ENCODE data around the gene IL17RC.

Gene IL17RC

DNA sequence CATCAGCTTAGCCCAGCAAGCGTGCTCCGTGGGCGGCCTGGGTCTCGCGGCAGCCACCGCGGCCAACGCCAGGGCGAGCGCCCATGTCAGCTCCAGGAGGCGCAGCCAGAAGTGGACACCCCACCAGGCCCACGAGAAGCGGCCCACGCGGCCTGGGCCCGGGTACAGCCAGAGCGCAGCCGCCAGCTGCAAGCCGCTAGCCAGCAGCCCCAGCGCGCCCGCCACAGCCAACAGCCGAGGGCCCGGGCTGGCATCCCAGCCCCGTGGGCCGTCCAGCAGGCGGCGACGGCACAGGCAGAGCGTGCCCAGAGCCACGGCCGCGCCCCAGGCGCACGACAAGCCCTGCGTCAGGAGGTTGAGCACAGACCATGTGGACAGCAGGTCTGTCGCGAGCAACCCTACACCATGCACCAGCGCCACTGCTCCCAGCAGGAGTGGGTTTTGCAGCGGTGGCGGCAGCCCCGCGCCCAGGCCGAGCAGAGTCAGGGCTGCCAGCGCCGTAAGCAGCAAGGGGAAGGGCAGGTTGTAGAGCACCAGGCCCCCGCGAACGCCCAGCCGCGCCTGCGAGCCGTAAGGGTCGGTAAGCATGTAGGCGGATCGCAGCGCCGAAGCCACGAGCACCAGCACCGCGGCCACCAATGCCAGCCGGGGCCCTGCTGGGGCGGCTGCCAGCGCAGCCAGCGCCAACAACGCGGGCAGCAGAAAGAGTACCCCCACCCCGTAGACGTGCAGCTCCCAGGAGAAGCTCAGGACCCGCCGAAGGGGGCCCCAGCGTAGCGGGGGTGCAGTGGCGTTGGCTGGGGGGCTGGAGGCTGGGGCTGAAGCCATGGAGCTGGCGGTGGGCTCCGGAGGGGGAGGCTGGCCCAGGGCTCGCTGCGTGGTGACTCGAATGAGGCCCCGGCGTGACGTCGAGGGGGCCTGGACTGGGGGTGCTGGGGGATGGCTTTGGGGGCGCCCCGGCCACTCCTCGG, 30.4 kb downstream of the IL17RC start:
- no peaks in the 10 kb centered on the region for H3K36me3 ChIP-seq (replicated peaks; ENCODE audit: insufficient read depth, low read length)
- no peak overlapping the region for H3K9ac ChIP-seq (ENCODE audit: low read length)
- DNase-seq, result no peak
- H3K27ac ChIP-seq (ENCODE audit: low read length), result no peak overlapping the region
- no peak overlapping the region for H2AFZ ChIP-seq (ENCODE audit: low read length)
- no peaks in the 10 kb centered on the region for H3K79me2 ChIP-seq (ENCODE audit: low read length)
- H3K4me1 ChIP-seq (ENCODE audit: low read length), result 0 out of 2 replicates have a peak, but pooled peaks cover 5% of the 10 kb centered on the region
- no peaks in the 10 kb centered on the region for H4K20me1 ChIP-seq (ENCODE audit: insufficient read depth, low read length)
- H3K27me3 ChIP-seq (replicated peaks; ENCODE audit: insufficient read depth, low read length), result no peaks in the 10 kb centered on the region
- TF ChIP-seq, protein P1, sequence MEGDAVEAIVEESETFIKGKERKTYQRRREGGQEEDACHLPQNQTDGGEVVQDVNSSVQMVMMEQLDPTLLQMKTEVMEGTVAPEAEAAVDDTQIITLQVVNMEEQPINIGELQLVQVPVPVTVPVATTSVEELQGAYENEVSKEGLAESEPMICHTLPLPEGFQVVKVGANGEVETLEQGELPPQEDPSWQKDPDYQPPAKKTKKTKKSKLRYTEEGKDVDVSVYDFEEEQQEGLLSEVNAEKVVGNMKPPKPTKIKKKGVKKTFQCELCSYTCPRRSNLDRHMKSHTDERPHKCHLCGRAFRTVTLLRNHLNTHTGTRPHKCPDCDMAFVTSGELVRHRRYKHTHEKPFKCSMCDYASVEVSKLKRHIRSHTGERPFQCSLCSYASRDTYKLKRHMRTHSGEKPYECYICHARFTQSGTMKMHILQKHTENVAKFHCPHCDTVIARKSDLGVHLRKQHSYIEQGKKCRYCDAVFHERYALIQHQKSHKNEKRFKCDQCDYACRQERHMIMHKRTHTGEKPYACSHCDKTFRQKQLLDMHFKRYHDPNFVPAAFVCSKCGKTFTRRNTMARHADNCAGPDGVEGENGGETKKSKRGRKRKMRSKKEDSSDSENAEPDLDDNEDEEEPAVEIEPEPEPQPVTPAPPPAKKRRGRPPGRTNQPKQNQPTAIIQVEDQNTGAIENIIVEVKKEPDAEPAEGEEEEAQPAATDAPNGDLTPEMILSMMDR (IDR thresholded peaks at IDR 0.05; ENCODE audit: low read length), result no peak
- TF ChIP-seq EZH2phosphoT487 (IDR thresholded peaks at IDR 0.05; ENCODE audit: low read length) (no peak), EZH2 (optimal IDR thresholded peaks at IDR 0.05; ENCODE audit: low read depth, low read length) (no peak)
- H3K9me3 ChIP-seq (replicated peaks; ENCODE audit: insufficient read depth, low read length), result no peaks in the 10 kb centered on the region
- H3K4me3 ChIP-seq (ENCODE audit: low read length), result no peak overlapping the region
- no peaks in the 10 kb centered on the region for H3F3A ChIP-seq (ENCODE audit: insufficient read depth, low read length)
- H3K4me2 ChIP-seq (ENCODE audit: low read depth, low read length), result no peak overlapping the region
- H3K9me2 ChIP-seq (replicated peaks; ENCODE audit: insufficient read depth, low read length), result no peaks in the 10 kb centered on the region

DNA sequence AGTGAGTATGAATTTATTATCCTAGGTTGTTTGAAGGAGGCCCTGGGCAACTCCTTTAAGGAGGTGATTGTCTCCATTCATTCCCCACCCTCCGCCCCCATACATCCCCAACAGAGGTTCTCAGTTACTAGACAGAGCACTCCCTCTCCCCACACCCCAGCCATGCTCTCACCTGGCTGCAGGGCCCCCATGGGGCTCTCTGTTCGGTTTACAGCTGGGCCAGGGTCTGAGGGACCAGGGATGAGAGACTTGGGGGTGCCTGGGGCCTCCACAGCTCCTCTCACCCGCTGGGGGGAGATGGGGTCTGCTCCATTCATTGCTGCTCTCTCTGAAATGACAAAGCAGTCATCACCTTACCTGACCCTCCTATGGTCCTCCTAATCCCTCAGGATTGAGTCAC, 31.7 kb downstream of the IL17RC start:
- Histone ChIP-seq H3F3A (ENCODE audit: insufficient read depth, low read length) (no peaks in the 10 kb centered on the region), H2AFZ (ENCODE audit: low read length) (no peak overlapping the region), H3K4me1 (ENCODE audit: low read length) (0 out of 2 replicates have a peak, but pooled peaks cover 5% of the 10 kb centered on the region), H3K36me3 (replicated peaks; ENCODE audit: insufficient read depth, low read length) (no peaks in the 10 kb centered on the region), H4K20me1 (ENCODE audit: insufficient read depth, low read length) (no peaks in the 10 kb centered on the region), H3K4me2 (ENCODE audit: low read depth, low read length) (no peak overlapping the region), H3K27me3 (replicated peaks; ENCODE audit: insufficient read depth, low read length) (no peaks in the 10 kb centered on the region), H3K27ac (ENCODE audit: low read length) (no peak overlapping the region), H3K9ac (ENCODE audit: low read length) (no peak overlapping the region), H3K4me3 (ENCODE audit: low read length) (no peak overlapping the region), H3K9me2 (replicated peaks; ENCODE audit: insufficient read depth, low read length) (no peaks in the 10 kb centered on the region), H3K79me2 (ENCODE audit: low read length) (no peaks in the 10 kb centered on the region), H3K9me3 (replicated peaks; ENCODE audit: insufficient read depth, low read length) (no peaks in the 10 kb centered on the region)
- DNase-seq, result no peak
- no peak for TF ChIP-seq EZH2 (optimal IDR thresholded peaks at IDR 0.05; ENCODE audit: low read depth, low read length)
- TF ChIP-seq, protein P1 (IDR thresholded peaks at IDR 0.05; ENCODE audit: low read length), result no peak
- no peak for TF ChIP-seq EZH2phosphoT487 (IDR thresholded peaks at IDR 0.05; ENCODE audit: low read length)

DNA sequence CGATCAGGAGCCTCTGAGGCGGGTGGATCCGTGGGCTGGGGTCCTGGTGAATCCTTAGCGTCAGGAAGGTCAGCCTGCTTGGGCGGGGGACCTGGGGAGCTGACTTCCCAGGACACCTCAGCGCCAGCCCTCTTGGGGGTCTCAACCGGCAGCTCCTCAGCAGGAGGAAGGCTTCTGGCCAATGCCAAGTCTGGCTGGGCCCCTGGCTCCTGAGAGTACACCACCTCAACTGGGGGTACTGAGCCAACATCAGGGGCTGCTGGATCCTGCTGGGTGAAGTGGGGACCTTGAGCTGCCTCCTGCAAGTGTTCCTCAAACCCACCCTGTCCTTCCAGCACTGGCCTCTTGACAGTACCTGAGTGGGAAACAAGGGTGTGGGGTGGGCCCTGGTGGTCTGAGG, 32.2 kb downstream of the IL17RC start:
- no peaks in the 10 kb centered on the region for H3K36me3 ChIP-seq (replicated peaks; ENCODE audit: insufficient read depth, low read length)
- H3K4me2 ChIP-seq (ENCODE audit: low read depth, low read length), result no peak overlapping the region
- H3K27me3 ChIP-seq (replicated peaks; ENCODE audit: insufficient read depth, low read length), result no peaks in the 10 kb centered on the region
- TF ChIP-seq EZH2phosphoT487 (IDR thresholded peaks at IDR 0.05; ENCODE audit: low read length), result no peak
- TF ChIP-seq, protein P1 (IDR thresholded peaks at IDR 0.05; ENCODE audit: low read length), result no peak
- TF ChIP-seq EZH2 (optimal IDR thresholded peaks at IDR 0.05; ENCODE audit: low read depth, low read length), result no peak
- no peaks in the 10 kb centered on the region for H4K20me1 ChIP-seq (ENCODE audit: insufficient read depth, low read length)
- no peak for DNase-seq
- H3F3A ChIP-seq (ENCODE audit: insufficient read depth, low read length), result no peaks in the 10 kb centered on the region
- no peaks in the 10 kb centered on the region for H3K79me2 ChIP-seq (ENCODE audit: low read length)
- no peaks in the 10 kb centered on the region for H3K9me3 ChIP-seq (replicated peaks; ENCODE audit: insufficient read depth, low read length)
- H2AFZ ChIP-seq (ENCODE audit: low read length), result no peak overlapping the region
- H3K27ac ChIP-seq (ENCODE audit: low read length), result no peak overlapping the region
- H3K9ac ChIP-seq (ENCODE audit: low read length), result no peak overlapping the region
- no peaks in the 10 kb centered on the region for H3K9me2 ChIP-seq (replicated peaks; ENCODE audit: insufficient read depth, low read length)
- H3K4me1 ChIP-seq (ENCODE audit: low read length), result 0 out of 2 replicates have a peak, but pooled peaks cover 5% of the 10 kb centered on the region
- H3K4me3 ChIP-seq (ENCODE audit: low read length), result no peak overlapping the region
